ENCODE data around the gene SPDYE4.

Gene SPDYE4

GRCh38 chr17:8785547-8786413 is 27.4 kb upstream of the SPDYE4 start:
- DNase-seq (ENCODE audit: low spot score), result peak; percentile 64

GRCh38 chr17:8782176-8782575 is 23.8 kb upstream of the SPDYE4 start:
- DNase-seq (ENCODE audit: low spot score), result no peak

DNA sequence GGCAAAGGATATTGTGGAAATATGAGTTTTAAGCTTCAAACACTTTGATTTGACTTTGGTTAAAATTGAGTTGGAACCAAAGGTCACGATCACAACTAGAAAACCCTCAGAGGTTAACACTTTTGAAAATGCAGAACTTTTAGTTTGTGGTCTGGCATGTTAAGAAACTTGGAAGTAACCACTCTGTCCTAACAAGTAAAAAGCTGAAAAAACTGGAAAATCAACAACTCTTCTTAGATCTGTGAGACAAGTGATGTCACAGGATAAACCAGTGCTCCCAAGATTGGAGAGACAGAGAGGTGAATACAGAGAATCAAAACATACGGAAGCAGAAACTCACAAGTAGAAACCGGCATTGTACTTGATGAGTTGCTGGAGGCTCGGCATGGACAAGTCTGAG is 23.4 kb upstream of the SPDYE4 start:
- DNase-seq (ENCODE audit: low spot score), result no peak

DNA sequence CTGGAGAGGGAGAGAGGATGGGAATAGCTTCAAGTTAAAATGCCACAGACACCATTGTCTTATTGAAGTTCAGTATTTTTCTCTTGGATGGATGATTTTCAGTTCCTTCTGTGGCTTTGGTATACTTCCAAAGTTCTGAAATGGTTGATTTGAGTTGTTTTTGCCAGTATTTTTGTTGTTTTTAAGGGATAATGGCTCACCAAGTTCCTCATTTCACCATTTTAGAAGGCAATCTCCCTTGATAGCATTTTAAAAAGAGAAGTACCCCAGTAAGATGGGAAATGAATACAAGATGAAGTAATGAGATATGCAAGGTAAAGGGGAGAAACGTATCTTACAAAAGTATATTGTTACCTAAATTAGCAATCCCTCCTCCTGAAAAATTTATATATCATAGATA is 18.5 kb upstream of the SPDYE4 start:
- no peak for DNase-seq (ENCODE audit: low spot score)

GRCh38 chr17:8776248-8776647 is 17.9 kb upstream of the SPDYE4 start:
- DNase-seq (ENCODE audit: low spot score), result no peak

DNA sequence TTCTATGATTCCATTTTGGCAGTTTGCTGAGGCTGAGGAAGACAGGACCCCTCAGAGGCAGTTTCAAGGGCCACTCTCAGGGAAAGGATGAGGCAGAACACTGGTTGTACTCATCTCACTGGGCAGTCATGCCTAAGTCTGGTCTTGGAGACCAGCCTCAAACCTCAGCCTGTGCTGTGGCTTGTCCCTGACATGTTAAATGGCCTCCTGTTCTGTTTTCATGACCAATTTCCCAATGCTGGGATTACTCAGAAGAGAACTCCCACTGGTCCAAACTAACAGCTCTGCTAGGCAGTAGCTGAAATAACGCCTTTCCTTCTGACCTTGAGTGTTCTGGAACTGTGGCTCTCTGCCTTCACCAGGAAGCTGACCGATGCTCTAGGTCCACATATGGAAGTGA is 8.4 kb upstream of the SPDYE4 start:
- DNase-seq (ENCODE audit: low spot score), result no peak

DNA sequence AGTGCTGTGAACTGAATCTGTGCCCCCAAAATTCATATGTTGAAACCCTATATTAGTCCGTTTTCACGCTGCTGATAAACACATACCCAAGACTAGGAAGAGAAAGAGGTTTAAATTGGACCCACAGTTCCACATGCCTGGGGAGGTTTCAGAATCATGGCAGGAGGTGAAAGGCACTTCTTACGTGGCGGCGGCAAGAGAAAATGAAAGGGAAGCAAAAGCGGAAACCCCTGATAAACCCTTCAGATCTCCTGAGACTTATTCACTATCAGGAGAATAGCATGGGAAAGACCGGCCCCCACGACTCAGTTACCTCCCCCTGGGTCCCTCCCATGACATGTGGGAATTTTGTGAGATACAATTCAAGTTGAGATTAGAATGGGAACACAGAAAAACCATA is 3.7 kb upstream of the SPDYE4 start:
- DNase-seq (ENCODE audit: low spot score), result no peak

DNA sequence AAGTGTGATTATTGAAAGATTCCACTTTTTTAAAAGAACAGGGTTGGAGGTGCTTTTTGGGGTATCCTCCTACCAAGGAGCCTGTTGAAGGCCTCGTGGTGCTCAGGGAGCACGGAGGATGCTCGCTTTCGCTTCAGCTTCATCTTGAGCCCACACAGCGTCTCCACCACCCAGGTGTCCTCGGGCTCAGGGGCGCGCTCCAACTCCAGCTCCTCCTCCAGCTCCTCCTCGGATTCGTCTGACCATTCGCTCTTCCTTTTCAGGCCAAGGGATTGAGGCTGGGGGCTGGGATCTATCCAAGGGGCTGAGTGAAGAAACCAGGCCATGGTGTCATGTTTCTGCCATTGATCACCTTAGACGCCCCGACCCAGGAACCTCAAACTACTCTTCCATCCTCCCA is 1.2 kb downstream of the SPDYE4 start:
- DNase-seq (ENCODE audit: low spot score), result no peak

GRCh38 chr17:8755590-8756255 is 2.6 kb downstream of the SPDYE4 start:
- DNase-seq (ENCODE audit: low spot score), result no peak

GRCh38 chr17:8754890-8755289 is 3.5 kb downstream of the SPDYE4 start:
- DNase-seq (ENCODE audit: low spot score), result no peak

DNA sequence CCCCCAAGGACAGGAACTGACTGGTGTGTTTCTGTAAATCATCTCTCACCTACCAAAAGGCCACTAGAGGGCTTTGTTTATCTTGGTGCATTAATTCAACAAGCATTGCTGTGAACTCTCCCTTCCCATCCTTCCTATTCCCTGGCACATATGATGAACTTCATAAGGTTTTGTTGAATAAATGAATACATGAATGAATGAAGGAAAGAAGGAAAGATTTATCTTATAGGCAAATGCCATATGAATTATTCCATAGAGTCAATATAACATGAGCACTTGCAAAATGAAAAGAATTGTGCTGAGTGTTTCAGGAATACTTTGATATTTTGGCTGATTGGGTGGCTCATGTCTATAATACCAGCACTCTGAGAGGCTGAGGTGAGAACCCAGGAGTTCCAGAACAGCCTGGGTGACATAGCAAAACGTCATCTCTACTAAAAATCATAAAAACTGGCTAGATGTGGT is 4.3 kb downstream of the SPDYE4 start:
- DNase-seq (ENCODE audit: low spot score), result peak; percentile 13

GRCh38 chr17:8753136-8753975 is 5.0 kb downstream of the SPDYE4 start:
- no peak for DNase-seq (ENCODE audit: low spot score)

DNA sequence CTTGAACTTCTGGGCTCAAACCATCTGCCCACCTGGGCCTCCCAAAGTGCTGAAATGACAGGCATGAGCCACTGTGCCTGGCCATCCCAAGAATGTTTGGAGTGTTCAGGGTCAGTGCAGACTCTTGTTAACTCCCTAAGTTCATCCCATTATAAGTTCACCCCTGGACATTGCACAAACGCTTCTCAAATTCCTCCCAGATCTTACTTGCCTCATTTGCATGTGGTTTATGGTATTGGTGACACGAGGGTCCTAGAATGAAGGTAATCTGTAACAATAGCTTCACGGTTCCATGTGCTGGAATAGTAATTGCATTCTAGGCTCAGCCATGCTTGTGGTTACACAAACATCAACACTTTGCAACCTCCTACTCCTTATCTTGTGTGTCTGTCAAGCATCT is 8.7 kb downstream of the SPDYE4 start:
- no peak for DNase-seq (ENCODE audit: low spot score)

DNA sequence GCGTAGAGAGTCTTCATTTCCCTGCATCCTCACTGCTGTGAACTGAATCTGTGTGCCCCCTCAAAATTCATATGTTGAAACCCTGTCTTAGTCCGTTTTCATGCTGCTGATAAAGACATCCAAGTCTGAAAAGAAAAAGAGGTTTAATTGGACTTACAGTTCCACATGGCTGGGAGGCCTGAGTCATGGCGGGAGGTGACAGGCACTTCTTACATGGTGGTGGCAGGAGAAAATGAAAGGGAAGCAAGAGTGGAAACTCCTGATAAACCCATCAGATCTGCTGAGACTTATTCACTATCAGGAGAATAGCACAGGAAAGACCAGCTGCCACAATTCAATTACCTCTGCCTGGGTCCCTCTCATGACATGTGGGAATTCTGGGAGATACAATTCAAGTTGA is 10.6 kb downstream of the SPDYE4 start:
- no peak for DNase-seq (ENCODE audit: low spot score)

DNA sequence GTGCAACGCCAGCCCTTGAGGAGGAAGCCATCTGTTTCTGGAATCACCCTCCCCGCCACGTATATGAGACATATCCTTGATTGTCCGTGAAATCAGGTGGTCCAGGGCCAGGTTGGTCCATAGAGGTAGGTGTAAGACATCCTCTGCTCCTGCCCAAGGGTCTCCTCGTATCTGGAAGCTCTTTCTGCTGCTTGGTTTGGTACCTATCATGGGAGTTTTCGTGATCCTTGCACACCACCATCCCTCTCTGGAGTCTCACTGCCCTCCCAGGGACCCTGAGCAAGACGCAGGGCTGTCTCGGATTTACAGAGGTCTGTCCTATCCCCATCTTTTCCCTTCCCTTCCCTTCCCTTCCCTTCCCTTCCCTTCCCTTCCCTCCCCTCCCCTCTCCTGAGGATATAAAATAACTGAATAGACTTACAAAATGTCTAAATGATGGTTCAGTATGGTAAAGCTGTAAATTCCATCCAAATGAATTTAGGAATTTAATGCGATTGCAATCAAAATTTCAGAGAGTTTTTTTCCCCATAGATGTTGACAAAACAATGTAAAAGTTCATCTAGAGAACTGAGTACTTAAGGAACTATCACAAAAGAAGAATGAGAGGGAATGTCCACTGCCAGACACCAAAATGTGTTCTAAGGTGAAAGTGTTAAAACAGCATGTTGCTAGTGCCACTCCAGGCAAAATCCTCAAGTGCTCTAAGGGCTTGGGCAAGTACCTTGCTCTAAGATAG is 11.7 kb downstream of the SPDYE4 start:
- DNase-seq (ENCODE audit: low spot score), result no peak

DNA sequence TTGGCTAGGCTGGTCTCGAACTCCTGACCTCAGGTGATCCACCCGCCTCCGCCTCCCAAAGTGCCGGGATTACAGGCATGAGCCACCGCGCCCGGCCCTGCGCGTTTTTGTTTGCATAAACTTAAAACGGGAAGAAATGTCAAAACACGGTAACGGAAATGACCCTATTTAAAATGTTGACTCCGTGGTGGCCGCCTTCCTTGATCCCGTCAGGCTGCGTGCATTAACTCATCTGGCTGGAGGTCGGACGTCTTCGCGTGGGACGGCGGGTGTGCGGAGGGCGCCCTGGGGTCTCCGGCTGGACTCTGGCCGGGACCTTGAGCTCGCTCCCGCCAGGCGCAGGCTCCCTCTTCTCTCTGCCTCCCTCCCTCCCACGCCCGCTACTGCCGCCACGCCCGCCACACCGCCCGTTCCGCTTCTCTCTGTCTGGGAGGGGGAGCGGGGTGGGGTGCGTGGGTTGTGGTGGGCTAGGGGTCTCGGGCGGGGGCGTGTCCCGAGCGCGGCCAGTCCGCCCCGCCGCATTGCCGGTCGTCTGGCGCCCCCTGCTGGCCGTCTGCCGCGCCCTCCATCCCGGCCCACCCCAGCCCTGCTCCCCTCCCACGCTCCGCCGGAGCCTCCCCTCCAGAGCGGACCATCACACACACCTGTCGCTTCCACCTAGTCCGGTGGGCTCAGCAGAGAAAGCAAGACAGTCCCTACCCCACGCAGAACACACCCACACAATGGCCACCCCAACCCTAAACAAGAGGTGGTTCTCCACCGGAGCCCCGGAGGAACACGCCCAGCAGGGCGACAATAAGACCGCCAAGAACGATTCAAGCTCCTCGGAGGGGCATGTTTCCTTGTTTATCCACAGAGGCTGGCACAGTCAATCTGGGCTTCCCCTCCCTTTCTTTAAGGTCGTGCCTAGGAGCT is 12.5 kb downstream of the SPDYE4 start:
- peak; percentile 32 for DNase-seq (ENCODE audit: low spot score)

DNA sequence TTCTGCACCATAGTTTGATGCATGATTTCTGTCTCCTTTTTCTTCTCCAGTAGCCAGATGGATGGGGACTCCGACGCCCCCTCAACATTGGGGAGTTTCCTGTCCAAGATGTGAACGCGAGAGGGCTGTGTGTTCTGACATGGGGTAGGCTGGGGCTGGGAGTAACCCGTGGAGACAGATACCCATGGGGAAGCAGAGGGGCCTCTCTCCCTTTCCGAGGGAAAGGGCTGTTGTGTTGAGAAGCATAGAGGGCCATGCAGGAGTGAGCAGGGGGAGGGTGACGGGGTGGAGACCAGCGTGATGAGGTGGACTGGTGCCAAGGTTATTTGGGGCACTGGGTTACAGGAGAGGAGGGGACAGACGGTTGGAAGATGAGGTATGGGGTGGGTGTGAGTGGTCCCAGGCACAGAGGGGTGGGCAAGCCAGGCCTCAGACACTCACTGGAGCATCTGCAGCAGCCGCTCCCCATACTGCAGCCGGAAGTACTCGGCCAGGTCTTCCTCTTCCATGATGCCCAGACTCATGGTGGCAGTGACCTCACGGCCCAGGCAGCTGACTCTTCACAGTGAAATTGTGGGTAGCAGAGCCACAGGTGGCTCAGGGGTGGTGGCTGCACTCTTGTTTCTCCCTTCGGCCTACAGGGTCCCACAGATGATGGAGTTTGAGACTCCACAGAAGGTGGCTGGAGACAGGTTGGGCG is 14.1 kb downstream of the SPDYE4 start:
- no peak for DNase-seq (ENCODE audit: low spot score)

- DNase-seq (ENCODE audit: low spot score), result no peak
Observed at GRCh38 chr17:8742819-8743218, 15.5 kb downstream of the SPDYE4 start.

GRCh38 chr17:8742274-8742673 is 16.1 kb downstream of the SPDYE4 start:
- no peak for DNase-seq (ENCODE audit: low spot score)

- no peak for DNase-seq (ENCODE audit: low spot score)
Observed at GRCh38 chr17:8741771-8742170, 16.6 kb downstream of the SPDYE4 start.
